Measurements from ENCODE around the gene TLE3.

TLE3 gene

GRCh38 chr15:70029297-70029701 lies 68.4 kb downstream of the TLE3 start:
- DNase-seq (ENCODE audit: insufficient read length, low spot score): no peak
- no peak for FAIRE-seq
- no peak for TF ChIP-seq CTCF (IDR thresholded peaks at IDR 0.05; ENCODE audit: insufficient read depth, missing control alignments)

GRCh38 chr15:70027518-70027917 lies 70.2 kb downstream of the TLE3 start:
- DNase-seq (ENCODE audit: insufficient read length, low spot score) (no peak), FAIRE-seq (no peak)
- no peak for TF ChIP-seq CTCF (IDR thresholded peaks at IDR 0.05; ENCODE audit: insufficient read depth, missing control alignments)

DNA sequence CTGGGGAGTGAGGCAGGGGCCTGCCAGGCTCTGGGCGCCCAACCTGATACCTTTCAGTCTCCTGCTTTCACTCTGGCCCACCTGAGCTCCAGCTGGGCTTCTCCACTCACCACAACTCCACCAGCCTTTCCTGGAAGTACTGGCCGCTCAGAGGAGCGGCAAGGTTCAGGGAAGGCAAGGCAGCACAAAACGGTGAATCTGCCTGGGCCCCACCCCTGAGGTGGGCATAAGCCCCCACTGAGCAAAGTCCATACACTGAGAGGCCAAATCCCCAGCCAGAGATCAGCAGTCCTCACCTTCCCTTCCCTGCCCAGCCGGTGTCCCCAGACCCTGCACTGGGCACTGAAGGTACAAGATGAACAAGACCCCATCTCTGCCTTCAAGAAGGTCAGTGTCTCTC lies 70.7 kb downstream of the TLE3 start:
- no peak for FAIRE-seq
- no peak for DNase-seq (ENCODE audit: insufficient read length, low spot score)
- no peak for TF ChIP-seq CTCF (IDR thresholded peaks at IDR 0.05; ENCODE audit: insufficient read depth, missing control alignments)

GRCh38 chr15:70025413-70026296 lies 72.1 kb downstream of the TLE3 start:
- FAIRE-seq (no peak), DNase-seq (ENCODE audit: insufficient read length, low spot score) (no peak)
- no peak for TF ChIP-seq CTCF (IDR thresholded peaks at IDR 0.05; ENCODE audit: insufficient read depth, missing control alignments)

- DNase-seq (ENCODE audit: insufficient read length, low spot score) (no peak), FAIRE-seq (no peak)
- TF ChIP-seq CTCF (IDR thresholded peaks at IDR 0.05; ENCODE audit: insufficient read depth, missing control alignments): no peak
Observed at GRCh38 chr15:70024521-70024920, 73.2 kb downstream of the TLE3 start.

DNA sequence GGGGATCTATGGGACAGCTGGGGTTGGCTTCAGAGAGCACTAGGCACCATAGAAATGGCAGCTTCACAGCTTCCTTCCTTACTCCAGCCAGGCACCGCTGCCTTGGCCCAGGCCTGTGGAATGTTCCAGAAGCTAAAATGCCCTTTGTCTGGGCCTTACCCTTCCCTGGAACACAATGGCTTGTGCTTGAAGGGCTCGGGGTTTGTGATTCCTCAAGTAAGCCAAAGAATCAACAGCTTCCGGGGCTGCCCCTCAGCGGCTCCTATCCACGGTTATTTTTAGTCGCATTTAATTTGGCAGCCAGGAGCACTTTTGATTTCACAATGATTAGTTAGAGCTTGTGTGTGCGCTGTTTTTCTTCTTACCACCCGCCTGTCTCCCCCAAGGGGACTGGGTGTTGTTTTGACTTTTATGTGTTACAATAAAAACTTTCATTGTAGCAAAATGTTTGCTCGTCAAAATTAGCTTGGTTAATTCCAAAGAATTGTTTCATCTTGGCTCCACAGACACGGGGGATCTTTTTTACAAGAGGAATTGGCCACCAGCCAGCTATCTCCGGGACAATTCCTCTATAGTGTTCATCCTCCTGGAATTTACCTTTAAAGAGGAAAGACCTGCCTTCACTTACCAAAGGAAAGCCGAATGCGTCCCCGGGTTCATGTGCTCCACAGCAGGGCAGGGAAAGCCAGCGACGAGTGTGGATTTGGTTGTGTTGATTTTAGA lies 73.8 kb downstream of the TLE3 start:
- no peak for TF ChIP-seq CTCF (IDR thresholded peaks at IDR 0.05; ENCODE audit: insufficient read depth, missing control alignments)

More for the DNA sequence above, 73.8 kb downstream of the TLE3 start:
- FAIRE-seq: no peak
- DNase-seq (ENCODE audit: insufficient read length, low spot score): no peak
